Muscle of leg (tissue), 11 donors: Measurements from ENCODE around the gene DCLK2. TPM values are rescaled to one million over a fixed set of nuclear protein-coding genes. Genes with fewer than 3 reads are reported as not detected.
A peak's percentile ranks its signal among the peaks of the same experiment; 100 is the strongest.

ENCODE experiments used
- DNase-seq: peaks from one replicate; pipeline ENCODE4 v3.0.0; 2013
- H3K27ac ChIP-seq: one replicate; pipeline ENCODE4 v1.5.1; 2013; ENCODE audit warnings: mild to moderate bottlenecking, low read length, control low read depth
- H3K27me3 ChIP-seq: one replicate; pipeline ENCODE4 v1.6.1; 2013; ENCODE audit warnings: low read length; ENCODE audit not compliant: control insufficient read depth, insufficient read depth
- H3K36me3 ChIP-seq: one replicate; pipeline ENCODE4 v1.6.1; 2013; ENCODE audit warnings: low read length; ENCODE audit not compliant: control insufficient read depth, insufficient read depth
- H3K4me1 ChIP-seq: one replicate; pipeline ENCODE4 v1.6.1; 2013; ENCODE audit warnings: low read length; ENCODE audit not compliant: control insufficient read depth, insufficient read depth
- H3K4me3 ChIP-seq: one replicate; pipeline ENCODE4 v1.5.1; 2013; ENCODE audit warnings: low read length, control low read depth
- H3K9me3 ChIP-seq: replicated peaks from 2 replicates; pipeline ENCODE4 v1.6.1; 2013; ENCODE audit warnings: low read depth, low read length; ENCODE audit not compliant: control insufficient read depth
- WGBS: methylation state at CpG from one replicate; pipeline ENCODE4 v1.1.5; 2013; ENCODE audit warnings: missing lambda C conversion rate; ENCODE audit not compliant: insufficient coverage; 5-methylcytosine and 5-hydroxymethylcytosine counted together
- polyA plus RNA-seq, 8 donors: library from polyadenylated mRNA; unstranded; fragments of 120-200 nt; gene quantifications; one replicate each; pipeline versions ENCODE4 v1.2.1 to v1.2.3, GENCODE V29; 2013; ENCODE audit warnings: inconsistent platforms in 1 of 8, low replicate concordance in 1 of 8; ENCODE audit not compliant: insufficient read length in 8 of 8, insufficient read depth in 1 of 8
- total RNA-seq: library from RNA; stranded (reverse); fragments of 120-200 nt; gene quantifications from one replicate; pipeline ENCODE4 v1.2.4, GENCODE V29; 2013

DCLK2 gene
- total and polyA plus RNA-seq, 9 donors: 4.5 to 10.0 (median 7.8) TPM

GRCh38 chr4:150046728-150047217, 31.5 kb upstream of the DCLK2 start:
- H3K4me1 ChIP-seq: no peaks in the 10 kb centered on the region
- H3K27ac ChIP-seq: no peak overlapping the region
- no peaks in the 10 kb centered on the region for H3K36me3 ChIP-seq
- no peak overlapping the region for H3K4me3 ChIP-seq
- no peak for DNase-seq
- WGBS: 17% methylated on average over 3 of the region's 5 CpGs
- H3K9me3 ChIP-seq: no peaks in the 10 kb centered on the region
- no peaks in the 10 kb centered on the region for H3K27me3 ChIP-seq

- H3K9me3 ChIP-seq: no peaks in the 10 kb centered on the region
- no peak overlapping the region for H3K27ac ChIP-seq
- H3K4me1 ChIP-seq: no peaks in the 10 kb centered on the region
- no peaks in the 10 kb centered on the region for H3K36me3 ChIP-seq
- H3K27me3 ChIP-seq: no peaks in the 10 kb centered on the region
- H3K4me3 ChIP-seq: no peak overlapping the region
- no peak for DNase-seq
These were observed 30.7 kb upstream of the DCLK2 start for GRCh38 chr4:150047546-150047945.

GRCh38 chr4:150049682-150050081, 28.6 kb upstream of the DCLK2 start:
- 100% methylated on average over 1 of the region's 4 CpGs for WGBS
- no peak overlapping the region for H3K27ac ChIP-seq
- no peaks in the 10 kb centered on the region for H3K9me3 ChIP-seq
- H3K36me3 ChIP-seq: no peaks in the 10 kb centered on the region
- no peak for DNase-seq
- H3K4me3 ChIP-seq: no peak overlapping the region
- no peaks in the 10 kb centered on the region for H3K27me3 ChIP-seq
- H3K4me1 ChIP-seq: no peaks in the 10 kb centered on the region

- 92% methylated on average over 2 of the region's 4 CpGs for WGBS
These were observed 27.7 kb upstream of the DCLK2 start for GRCh38 chr4:150050566-150050965.

GRCh38 chr4:150051111-150051510, 27.1 kb upstream of the DCLK2 start:
- no peaks in the 10 kb centered on the region for H3K9me3 ChIP-seq
- H3K4me1 ChIP-seq: no peaks in the 10 kb centered on the region
- no peaks in the 10 kb centered on the region for H3K27me3 ChIP-seq
- H3K36me3 ChIP-seq: no peaks in the 10 kb centered on the region
- H3K4me3 ChIP-seq: no peak overlapping the region
- no peak for DNase-seq
- no peak overlapping the region for H3K27ac ChIP-seq
- WGBS: 88% methylated on average over 2 of the region's 3 CpGs

More at GRCh38 chr4:150050566-150050965, 27.7 kb upstream of the DCLK2 start:
- Histone ChIP-seq H3K4me3 (no peak overlapping the region), H3K4me1 (no peaks in the 10 kb centered on the region), H3K27me3 (no peaks in the 10 kb centered on the region), H3K36me3 (no peaks in the 10 kb centered on the region), H3K9me3 (no peaks in the 10 kb centered on the region), H3K27ac (no peak overlapping the region)
- DNase-seq: no peak

GRCh38 chr4:150055467-150055866, 22.8 kb upstream of the DCLK2 start:
- no peak for DNase-seq
- Histone ChIP-seq H3K27me3 (no peaks in the 10 kb centered on the region), H3K4me1 (no peaks in the 10 kb centered on the region), H3K4me3 (no peak overlapping the region), H3K27ac (no peak overlapping the region), H3K36me3 (no peaks in the 10 kb centered on the region), H3K9me3 (no peaks in the 10 kb centered on the region)
- no CpG with 5 or more reads among the region's 1 CpG for WGBS

- H3K27ac ChIP-seq: no peak overlapping the region
- H3K4me3 ChIP-seq: no peak overlapping the region
- no peaks in the 10 kb centered on the region for H3K27me3 ChIP-seq
- H3K4me1 ChIP-seq: no peaks in the 10 kb centered on the region
- DNase-seq: no peak
- no peaks in the 10 kb centered on the region for H3K9me3 ChIP-seq
- no peaks in the 10 kb centered on the region for H3K36me3 ChIP-seq
These were observed 21.7 kb upstream of the DCLK2 start for GRCh38 chr4:150056569-150056968.

GRCh38 chr4:150061086-150061776, 17.0 kb upstream of the DCLK2 start:
- Histone ChIP-seq H3K4me1 (no peaks in the 10 kb centered on the region), H3K4me3 (no peak overlapping the region), H3K27me3 (no peaks in the 10 kb centered on the region), H3K9me3 (no peaks in the 10 kb centered on the region), H3K27ac (no peak overlapping the region), H3K36me3 (no peaks in the 10 kb centered on the region)
- no CpG with 5 or more reads among the region's 1 CpG for WGBS
- no peak for DNase-seq

GRCh38 chr4:150063128-150063527, 15.1 kb upstream of the DCLK2 start:
- Histone ChIP-seq H3K27ac (peak overlapping the region; percentile 22), H3K9me3 (no peaks in the 10 kb centered on the region), H3K4me1 (no peaks in the 10 kb centered on the region), H3K4me3 (no peak overlapping the region), H3K36me3 (no peaks in the 10 kb centered on the region), H3K27me3 (no peaks in the 10 kb centered on the region)
- DNase-seq: peak; percentile 72

- no peak overlapping the region for H3K4me3 ChIP-seq
- no peaks in the 10 kb centered on the region for H3K9me3 ChIP-seq
- no CpG with 5 or more reads among the region's 6 CpGs for WGBS
- no peaks in the 10 kb centered on the region for H3K36me3 ChIP-seq
- no peaks in the 10 kb centered on the region for H3K4me1 ChIP-seq
- no peaks in the 10 kb centered on the region for H3K27me3 ChIP-seq
- H3K27ac ChIP-seq: no peak overlapping the region
- DNase-seq: no peak
These were observed 12.5 kb upstream of the DCLK2 start for GRCh38 chr4:150065740-150066139.

- H3K27ac ChIP-seq: no peak overlapping the region
- no peaks in the 10 kb centered on the region for H3K36me3 ChIP-seq
- 60% methylated on average over 1 of the region's 3 CpGs for WGBS
- H3K9me3 ChIP-seq: no peaks in the 10 kb centered on the region
- peak; percentile 47 for DNase-seq
- H3K4me3 ChIP-seq: no peak overlapping the region
- H3K4me1 ChIP-seq: no peaks in the 10 kb centered on the region
- H3K27me3 ChIP-seq: no peaks in the 10 kb centered on the region
These were observed 10.4 kb upstream of the DCLK2 start for GRCh38 chr4:150067859-150068258.
